Activated CD4-positive, alpha-beta T cell treated with anti-CD3 and anti-CD28 coated beads, Interleukin-2, amount 50 U/mL, for 4 hours (primary cell): Measurements from ENCODE around the gene USP37.

Experiments used
- DNase-seq, 2 experiments: peaks; one replicate each; pipeline ENCODE4 v3.0.0-alpha.2; 2020

USP37 gene

DNA sequence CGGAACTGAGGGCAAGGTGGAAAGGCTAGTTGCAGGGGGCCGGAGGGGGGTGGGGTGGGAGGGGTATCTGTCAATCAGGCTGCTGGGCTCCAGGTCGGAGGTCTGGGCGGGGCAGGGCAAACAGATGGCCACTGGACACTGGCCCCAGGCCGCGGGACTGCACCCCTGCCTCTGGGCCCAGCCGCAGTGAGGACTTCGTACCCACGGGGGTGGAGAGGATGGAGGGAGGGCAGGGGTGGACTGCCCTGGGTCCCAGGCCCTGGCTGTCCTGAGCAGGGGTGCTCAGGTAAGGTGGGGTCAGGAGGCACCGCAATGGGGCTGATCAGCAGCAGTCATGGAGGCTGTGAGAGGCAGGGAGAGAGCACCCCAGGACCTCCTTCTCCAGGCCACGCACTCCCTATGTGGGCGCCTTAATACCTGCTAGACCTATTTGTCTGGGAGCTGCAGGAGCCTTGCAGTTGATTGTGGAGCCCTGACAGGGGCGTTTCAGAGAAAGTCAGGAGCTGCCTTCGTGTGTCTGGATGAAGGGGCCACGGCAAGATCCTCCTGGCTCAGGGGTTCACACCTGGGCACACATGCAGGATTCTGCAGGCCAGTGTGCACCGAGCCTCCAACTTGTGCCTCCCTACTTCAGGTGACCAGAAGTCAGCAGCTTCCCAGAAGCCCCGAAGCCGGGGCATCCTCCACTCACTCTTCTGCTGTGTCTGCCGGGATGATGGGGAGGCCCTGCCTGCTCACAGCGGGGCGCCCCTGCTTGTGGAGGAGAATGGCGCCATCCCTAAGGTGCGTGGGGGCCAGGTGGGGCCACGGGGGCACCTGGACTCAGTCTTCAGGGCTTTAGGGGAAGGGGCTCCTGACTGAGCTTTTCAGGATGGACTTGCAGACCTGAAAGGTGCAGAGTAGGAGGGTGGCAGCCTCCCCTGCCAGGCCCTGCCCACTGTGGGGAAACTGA, 166.9 kb downstream of the USP37 start:
- no peak for DNase-seq
